ENCODE measurements around the gene PARP8.

- no peak for TF ChIP-seq CTCF (conservative IDR thresholded peaks at IDR 0.05)
- TF ChIP-seq ZFX (IDR thresholded peaks at IDR 0.05) = no peak
These were observed 18.7 kb upstream of the PARP8 start for GRCh38 chr5:50647726-50648125.

Data from C4-2B (cell line).